Activated naive CD4-positive, alpha-beta T cell treated with anti-CD3 and anti-CD28 coated beads for 36 hours (primary cell): ENCODE data around the gene KCNJ6. TPM values are rescaled to one million over a fixed set of nuclear protein-coding genes. Genes with fewer than 3 reads are reported as not detected.
A peak's percentile ranks its signal among the peaks of the same experiment; 100 is the strongest.
"Not testable (repeated sequence)": the region's sequence is repeated elsewhere in the genome, so short reads cannot be mapped to it uniquely, and the experiment has no call there.

Source experiments
- CTCF ChIA-PET: fragments of 350-600 bp; sonication (Branson Sonifier 250); formaldehyde crosslinking; loops from one replicate; lab custom pipeline; 2021; ENCODE audit warnings: antibody characterized with exemption; lab: Charles Lee
- DNase-seq: peaks from one replicate; pipeline ENCODE4 v3.0.0-alpha.2; 2020
- H3K27ac Mint-ChIP-seq: one replicate; pipeline ENCODE4 v1.8.0; 2021; ENCODE audit warnings: mild to moderate bottlenecking, mixed read lengths
- H3K27me3 Mint-ChIP-seq: one replicate; pipeline ENCODE4 v1.8.0; 2021; ENCODE audit warnings: low read depth, mixed read lengths
- H3K36me3 Mint-ChIP-seq: one replicate; pipeline ENCODE4 v1.8.0; 2021; ENCODE audit warnings: low read depth, mixed read lengths
- H3K4me1 Mint-ChIP-seq: one replicate; pipeline ENCODE4 v1.8.0; 2021; ENCODE audit warnings: low read depth, mixed read lengths
- H3K4me3 Mint-ChIP-seq: one replicate; pipeline ENCODE4 v1.8.0; 2021; ENCODE audit warnings: mild to moderate bottlenecking, moderate library complexity, mixed read lengths
- H3K9me3 Mint-ChIP-seq: one replicate; pipeline ENCODE4 v1.8.0; 2021; ENCODE audit warnings: mixed read lengths
- intact Hi-C: fragments of 100-400 bp; cut with micrococcal nuclease; formaldehyde crosslinking; loops from one replicate; pipeline ENCODE4 v1.15.1; 2023
- total RNA-seq, 2 experiments: library from RNA; stranded (reverse); gene quantifications; one replicate each; pipeline ENCODE4 v1.2.3, GENCODE V29; 2021

The KCNJ6 gene
- total RNA-seq, 2 experiments from 2014 or later = not detected

GRCh38 chr21:37606549-37606948 is 309.7 kb downstream of the KCNJ6 start:
- DNase-seq = no peak
- no peak overlapping the region for H3K27ac Mint-ChIP-seq
- H3K36me3 Mint-ChIP-seq = no peaks in the 10 kb centered on the region
- intact Hi-C loops = no loop called here
- CTCF ChIA-PET = no interaction called here
- H3K4me1 Mint-ChIP-seq = no peaks in the 10 kb centered on the region
- peaks cover 19% of the 10 kb centered on the region for H3K27me3 Mint-ChIP-seq
- no peak overlapping the region for H3K4me3 Mint-ChIP-seq
- H3K9me3 Mint-ChIP-seq = no peaks in the 10 kb centered on the region

- H3K4me1 Mint-ChIP-seq = no peaks in the 10 kb centered on the region
- no peaks in the 10 kb centered on the region for H3K9me3 Mint-ChIP-seq
- CTCF ChIA-PET = no interaction called here
- no peak overlapping the region for H3K4me3 Mint-ChIP-seq
- intact Hi-C loops = no loop called here
- H3K27me3 Mint-ChIP-seq = peaks cover 15% of the 10 kb centered on the region
- no peaks in the 10 kb centered on the region for H3K36me3 Mint-ChIP-seq
- no peak overlapping the region for H3K27ac Mint-ChIP-seq
- no peak for DNase-seq
Measured at GRCh38 chr21:37605006-37605405, 311.3 kb downstream of the KCNJ6 start.

DNA sequence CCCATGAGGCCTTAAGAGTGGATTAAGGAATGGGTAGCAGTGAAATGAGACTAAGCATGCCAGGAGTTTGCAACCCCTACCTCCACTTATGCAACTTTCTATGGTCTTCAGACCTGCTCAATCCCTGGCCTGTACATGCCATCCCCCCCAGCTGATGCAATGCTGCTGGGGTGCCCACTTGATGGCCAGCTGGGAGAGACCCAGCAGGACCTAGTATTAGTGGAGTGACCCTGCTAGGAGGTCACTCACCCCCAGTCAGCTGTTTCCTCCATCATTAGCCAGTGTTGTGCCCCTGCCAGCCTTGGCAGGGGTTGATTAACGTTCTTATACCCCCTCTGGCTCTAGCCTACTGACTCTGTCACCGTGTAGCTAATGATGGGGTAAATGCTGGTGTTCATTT is 313.1 kb downstream of the KCNJ6 start:
- intact Hi-C loops = no loop called here
- H3K4me3 Mint-ChIP-seq = no peak overlapping the region
- CTCF ChIA-PET = interaction anchor here (0.8 kb wide), 1 partner anchor 72 kb away, joined by 3 read pairs; no protein-coding TSS in a partner anchor

DNA sequence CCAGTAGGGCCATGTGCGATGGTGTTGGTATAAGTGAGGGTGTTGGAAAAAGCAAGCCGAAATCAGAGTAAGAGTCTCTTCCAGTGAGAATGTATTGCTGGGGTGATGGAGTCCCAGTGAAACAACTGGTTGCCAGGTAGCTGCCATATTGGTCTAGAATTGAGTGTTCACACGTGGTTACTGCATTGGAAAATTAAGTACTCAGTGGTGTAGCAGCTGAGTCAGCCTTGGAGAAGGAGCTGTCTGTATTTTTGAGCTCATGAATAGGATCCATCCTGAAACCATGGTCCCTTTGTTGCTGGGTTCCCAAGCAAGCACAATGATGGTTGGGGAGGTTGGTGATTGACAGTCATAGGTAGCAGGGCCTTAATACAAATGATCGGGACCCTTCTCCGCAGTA is 314.3 kb downstream of the KCNJ6 start:
- H3K36me3 Mint-ChIP-seq = no peaks in the 10 kb centered on the region
- H3K4me1 Mint-ChIP-seq = no peaks in the 10 kb centered on the region
- no peak overlapping the region for H3K27ac Mint-ChIP-seq
- no peaks in the 10 kb centered on the region for H3K9me3 Mint-ChIP-seq
- H3K27me3 Mint-ChIP-seq = peaks cover 8% of the 10 kb centered on the region
- no peak for DNase-seq
- CTCF ChIA-PET = interaction anchor here (1.4 kb wide), 1 partner anchor 72 kb away, joined by 3 read pairs; no protein-coding TSS in a partner anchor
- no peak overlapping the region for H3K4me3 Mint-ChIP-seq
- intact Hi-C loops = no loop called here

More for the DNA sequence above, 313.1 kb downstream of the KCNJ6 start:
- no peak for DNase-seq
- H3K27me3 Mint-ChIP-seq = peaks cover 11% of the 10 kb centered on the region
- no peaks in the 10 kb centered on the region for H3K36me3 Mint-ChIP-seq
- no peaks in the 10 kb centered on the region for H3K9me3 Mint-ChIP-seq
- no peak overlapping the region for H3K27ac Mint-ChIP-seq
- no peaks in the 10 kb centered on the region for H3K4me1 Mint-ChIP-seq

DNA sequence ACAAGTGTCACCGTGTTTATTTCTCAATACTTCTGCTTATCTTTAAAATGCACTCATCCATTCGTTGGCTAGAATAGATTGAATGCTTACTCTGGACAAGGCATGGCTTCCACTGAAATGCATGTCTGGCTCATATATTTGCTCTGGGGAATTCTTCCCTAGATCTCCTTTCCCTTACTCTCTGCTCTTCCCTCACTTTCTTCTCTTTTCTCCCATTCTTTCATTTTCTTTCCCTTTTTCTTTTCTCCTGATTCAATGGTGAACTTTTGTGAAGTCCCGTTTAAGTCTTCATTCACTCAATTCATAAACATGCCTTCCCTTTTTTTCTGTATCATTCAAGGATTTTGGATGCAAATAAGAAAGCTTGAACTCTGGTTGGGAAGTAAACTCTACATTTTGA is 315.2 kb downstream of the KCNJ6 start:
- Mint-ChIP-seq H3K36me3 (no peaks in the 10 kb centered on the region), H3K27ac (no peak overlapping the region), H3K9me3 (no peaks in the 10 kb centered on the region), H3K27me3 (peaks cover 3% of the 10 kb centered on the region), H3K4me3 (no peak overlapping the region), H3K4me1 (no peaks in the 10 kb centered on the region)
- CTCF ChIA-PET = interaction anchor here (1.4 kb wide), 1 partner anchor 73 kb away, joined by 3 read pairs; no protein-coding TSS in a partner anchor
- intact Hi-C loops = no loop called here
- DNase-seq = no peak

DNA sequence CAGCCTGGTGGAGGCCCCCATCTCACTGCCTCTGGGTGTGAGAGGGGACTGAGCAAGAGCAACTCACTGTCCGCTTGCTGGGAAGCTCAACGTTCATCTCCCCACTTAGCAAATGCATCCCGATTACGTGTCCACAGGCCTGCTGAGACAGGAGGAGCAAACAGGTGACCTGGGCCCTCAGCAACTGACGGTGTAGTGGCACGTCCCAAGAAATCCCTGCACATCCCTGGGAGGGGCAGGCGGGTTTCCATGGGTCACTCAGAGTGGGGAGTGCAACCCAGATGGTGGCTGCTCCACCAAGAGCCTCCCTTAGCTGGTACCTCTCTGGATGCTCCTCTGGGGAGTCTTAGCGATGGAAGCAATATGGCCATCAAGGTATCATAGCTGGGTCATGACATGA is 320.3 kb downstream of the KCNJ6 start:
- no peak for DNase-seq
- no peaks in the 10 kb centered on the region for H3K9me3 Mint-ChIP-seq
- no peak overlapping the region for H3K27ac Mint-ChIP-seq
- CTCF ChIA-PET = no interaction called here
- no peak overlapping the region for H3K4me3 Mint-ChIP-seq
- no peaks in the 10 kb centered on the region for H3K4me1 Mint-ChIP-seq
- H3K36me3 Mint-ChIP-seq = no peaks in the 10 kb centered on the region
- intact Hi-C loops = no loop called here
- H3K27me3 Mint-ChIP-seq = no peaks in the 10 kb centered on the region

DNA sequence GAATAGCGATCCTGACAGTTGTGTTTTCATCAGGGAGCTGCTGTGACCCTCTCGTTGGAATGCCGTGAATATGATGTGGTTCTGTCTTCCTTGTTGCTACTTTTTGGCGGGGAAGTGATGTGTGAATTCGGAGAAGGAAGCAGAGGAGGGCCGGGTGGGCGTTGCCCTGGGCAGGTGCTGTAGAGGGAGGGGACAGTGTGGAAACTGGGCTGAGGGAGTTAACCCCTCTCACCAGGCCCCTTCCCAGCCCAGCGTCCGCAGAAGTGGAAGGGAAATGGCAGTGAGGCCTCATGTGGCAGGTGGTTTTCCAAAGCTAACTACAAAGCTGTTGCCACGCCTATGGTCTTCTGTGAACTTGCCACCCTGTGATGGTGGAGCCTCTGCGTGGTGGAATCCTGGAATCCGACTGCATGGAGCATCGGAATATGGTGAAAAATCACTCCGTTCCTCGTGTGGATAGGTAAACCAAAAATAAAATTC is 321.7 kb downstream of the KCNJ6 start:
- CTCF ChIA-PET = no interaction called here
- H3K27me3 Mint-ChIP-seq = no peaks in the 10 kb centered on the region
- H3K4me1 Mint-ChIP-seq = no peaks in the 10 kb centered on the region
- no peaks in the 10 kb centered on the region for H3K36me3 Mint-ChIP-seq
- DNase-seq = no peak
- H3K27ac Mint-ChIP-seq = no peak overlapping the region
- H3K9me3 Mint-ChIP-seq = no peaks in the 10 kb centered on the region
- no peak overlapping the region for H3K4me3 Mint-ChIP-seq
- intact Hi-C loops = no loop called here

GRCh38 chr21:37593740-37594471 is 322.4 kb downstream of the KCNJ6 start:
- no peak for DNase-seq
- Mint-ChIP-seq H3K36me3 (no peaks in the 10 kb centered on the region), H3K4me3 (no peak overlapping the region), H3K9me3 (no peaks in the 10 kb centered on the region), H3K27me3 (no peaks in the 10 kb centered on the region), H3K27ac (no peak overlapping the region), H3K4me1 (no peaks in the 10 kb centered on the region)
- CTCF ChIA-PET = no interaction called here
- intact Hi-C loops = no loop called here

- Mint-ChIP-seq H3K9me3 (no peaks in the 10 kb centered on the region), H3K4me1 (no peaks in the 10 kb centered on the region), H3K4me3 (no peak overlapping the region), H3K27me3 (no peaks in the 10 kb centered on the region), H3K36me3 (no peaks in the 10 kb centered on the region), H3K27ac (no peak overlapping the region)
- peak; percentile 7 for DNase-seq
- intact Hi-C loops = no loop called here
- CTCF ChIA-PET = no interaction called here
Measured at GRCh38 chr21:37593015-37593414, 323.2 kb downstream of the KCNJ6 start.

DNA sequence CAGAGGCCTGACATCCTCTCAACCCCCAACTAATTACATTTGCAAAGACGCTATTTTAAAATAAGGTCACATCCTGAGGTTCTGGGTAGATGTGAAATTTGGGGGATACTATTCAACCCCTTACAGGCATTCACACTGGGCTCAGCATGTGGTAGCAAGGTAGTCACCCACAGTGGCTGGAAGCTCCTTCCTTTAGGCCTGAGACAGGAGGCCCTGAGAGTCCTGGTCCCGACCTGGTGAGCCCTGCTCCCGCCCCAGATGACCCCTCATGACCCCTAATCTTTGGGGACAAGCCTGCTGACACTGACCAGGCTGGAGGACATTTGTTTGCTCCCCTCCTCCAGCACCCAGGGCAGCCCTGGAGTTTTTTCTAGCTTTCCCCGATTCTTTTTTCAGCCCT is 323.8 kb downstream of the KCNJ6 start:
- no peaks in the 10 kb centered on the region for H3K27me3 Mint-ChIP-seq
- no peak overlapping the region for H3K27ac Mint-ChIP-seq
- no peaks in the 10 kb centered on the region for H3K9me3 Mint-ChIP-seq
- H3K36me3 Mint-ChIP-seq = no peaks in the 10 kb centered on the region
- intact Hi-C loops = no loop called here
- CTCF ChIA-PET = no interaction called here
- H3K4me1 Mint-ChIP-seq = no peaks in the 10 kb centered on the region
- no peak for DNase-seq
- H3K4me3 Mint-ChIP-seq = no peak overlapping the region

- H3K27ac Mint-ChIP-seq, H3K4me3 Mint-ChIP-seq, H3K27me3 Mint-ChIP-seq, H3K4me1 Mint-ChIP-seq, DNase-seq, H3K9me3 Mint-ChIP-seq, H3K36me3 Mint-ChIP-seq, CTCF ChIA-PET, intact Hi-C loops: not testable (repeated sequence)
Measured at GRCh38 chr21:37591994-37592393, 324.3 kb downstream of the KCNJ6 start.

- H3K27ac Mint-ChIP-seq, H3K4me3 Mint-ChIP-seq, H3K27me3 Mint-ChIP-seq, CTCF ChIA-PET, H3K9me3 Mint-ChIP-seq, intact Hi-C loops, DNase-seq, H3K4me1 Mint-ChIP-seq, H3K36me3 Mint-ChIP-seq: not testable (repeated sequence)
Measured at GRCh38 chr21:37590836-37591235, 325.4 kb downstream of the KCNJ6 start.

GRCh38 chr21:37588644-37589043 is 327.6 kb downstream of the KCNJ6 start:
- H3K9me3 Mint-ChIP-seq, DNase-seq, H3K27me3 Mint-ChIP-seq, H3K27ac Mint-ChIP-seq, intact Hi-C loops, H3K4me1 Mint-ChIP-seq, H3K36me3 Mint-ChIP-seq, H3K4me3 Mint-ChIP-seq, CTCF ChIA-PET: not testable (repeated sequence)
